GM15510 (cell line): Measurements from ENCODE around the gene TTC28.

Experiments used
- POLR2A ChIP-seq: IDR thresholded peaks from 3 replicates; pipeline ENCODE4 v1.6.1; 2011; ENCODE audit warnings: borderline replicate concordance; ENCODE audit not compliant: insufficient read length; ENCODE audit errors: extremely low read depth

TTC28 gene

GRCh38 chr22:28252539-28252938, 427.1 kb downstream of the TTC28 start:
- no peak for TF ChIP-seq POLR2A

GRCh38 chr22:28250036-28250695, 429.5 kb downstream of the TTC28 start:
- no peak for TF ChIP-seq POLR2A

- TF ChIP-seq POLR2A: no peak
These were observed 430.2 kb downstream of the TTC28 start for GRCh38 chr22:28249402-28249801.

GRCh38 chr22:28247667-28248363, 431.8 kb downstream of the TTC28 start:
- no peak for TF ChIP-seq POLR2A

GRCh38 chr22:28247136-28247535, 432.5 kb downstream of the TTC28 start:
- no peak for TF ChIP-seq POLR2A

GRCh38 chr22:28246397-28246796, 433.2 kb downstream of the TTC28 start:
- TF ChIP-seq POLR2A: no peak

GRCh38 chr22:28245579-28246224, 433.9 kb downstream of the TTC28 start:
- TF ChIP-seq POLR2A: no peak

- TF ChIP-seq POLR2A: no peak
These were observed 434.9 kb downstream of the TTC28 start for GRCh38 chr22:28244757-28245156.

- no peak for TF ChIP-seq POLR2A
These were observed 436.1 kb downstream of the TTC28 start for GRCh38 chr22:28243539-28243938.

- TF ChIP-seq POLR2A: no peak
These were observed 437.9 kb downstream of the TTC28 start for GRCh38 chr22:28241656-28242290.

- no peak for TF ChIP-seq POLR2A
These were observed 439.7 kb downstream of the TTC28 start for GRCh38 chr22:28239941-28240340.

GRCh38 chr22:28237783-28238182, 441.9 kb downstream of the TTC28 start:
- TF ChIP-seq POLR2A: no peak

GRCh38 chr22:28237112-28237511, 442.5 kb downstream of the TTC28 start:
- TF ChIP-seq POLR2A: no peak

- TF ChIP-seq POLR2A: no peak
These were observed 447.4 kb downstream of the TTC28 start for GRCh38 chr22:28232204-28232603.

GRCh38 chr22:28231441-28231840, 448.2 kb downstream of the TTC28 start:
- no peak for TF ChIP-seq POLR2A
